ES-I3 (cell line): Measurements from ENCODE around the gene SCYGR2.

ENCODE experiments used
- H3K36me3 ChIP-seq: 2 replicates; pipeline ENCODE4 v1.6.1; 2013; ENCODE audit warnings: mild to moderate bottlenecking, low read length, control low read depth, moderate library complexity; ENCODE audit not compliant: insufficient read depth
- H3K4me1 ChIP-seq: 2 replicates; pipeline ENCODE4 v1.6.1; 2013; ENCODE audit warnings: mild to moderate bottlenecking, control low read depth, low read length; ENCODE audit not compliant: insufficient read depth
- H3K9ac ChIP-seq: 2 replicates; pipeline ENCODE4 v1.6.1; 2013; ENCODE audit warnings: low read depth, mild to moderate bottlenecking, low read length, moderate library complexity
- H3K9me3 ChIP-seq: 2 replicates; pipeline ENCODE4 v1.6.1; 2013; ENCODE audit warnings: mild to moderate bottlenecking, low read length, moderate library complexity; ENCODE audit not compliant: control insufficient read depth, insufficient read depth

SCYGR2 gene

GRCh38 chr2:227597036-227597435 is 1.7 kb upstream of the SCYGR2 start:
- Histone ChIP-seq H3K4me1 (peaks cover 5% of the 10 kb centered on the region; the same call in 1 of the 2 replicates), H3K9ac (no peak overlapping the region), H3K36me3 (no peaks in the 10 kb centered on the region), H3K9me3 (no peaks in the 10 kb centered on the region)

GRCh38 chr2:227597998-227598397 is 695 bp upstream of the SCYGR2 start:
- H3K4me1 ChIP-seq = peaks cover 5% of the 10 kb centered on the region; the same call in 1 of the 2 replicates
- no peaks in the 10 kb centered on the region for H3K36me3 ChIP-seq
- no peaks in the 10 kb centered on the region for H3K9me3 ChIP-seq
- H3K9ac ChIP-seq = no peak overlapping the region

GRCh38 chr2:227602358-227602757 is 3.7 kb downstream of the SCYGR2 start:
- Histone ChIP-seq H3K4me1 (no peaks in the 10 kb centered on the region), H3K9ac (no peak overlapping the region), H3K9me3 (no peaks in the 10 kb centered on the region), H3K36me3 (no peaks in the 10 kb centered on the region)

- no peaks in the 10 kb centered on the region for H3K9me3 ChIP-seq
- no peak overlapping the region for H3K9ac ChIP-seq
- H3K36me3 ChIP-seq = no peaks in the 10 kb centered on the region
- no peaks in the 10 kb centered on the region for H3K4me1 ChIP-seq
These were observed 7.8 kb downstream of the SCYGR2 start for GRCh38 chr2:227606476-227606875.

- H3K36me3 ChIP-seq = no peaks in the 10 kb centered on the region
- H3K4me1 ChIP-seq = no peaks in the 10 kb centered on the region
- H3K9ac ChIP-seq = no peak overlapping the region
- no peaks in the 10 kb centered on the region for H3K9me3 ChIP-seq
These were observed 9.2 kb downstream of the SCYGR2 start for GRCh38 chr2:227607941-227608340.

- H3K9me3 ChIP-seq = no peaks in the 10 kb centered on the region
- no peak overlapping the region for H3K9ac ChIP-seq
- H3K4me1 ChIP-seq = no peaks in the 10 kb centered on the region
- no peaks in the 10 kb centered on the region for H3K36me3 ChIP-seq
These were observed 10.1 kb downstream of the SCYGR2 start for GRCh38 chr2:227608561-227609338.

GRCh38 chr2:227610123-227610522 is 11.4 kb downstream of the SCYGR2 start:
- Histone ChIP-seq H3K9me3 (no peaks in the 10 kb centered on the region), H3K4me1 (no peaks in the 10 kb centered on the region), H3K36me3 (no peaks in the 10 kb centered on the region), H3K9ac (no peak overlapping the region)

- Histone ChIP-seq H3K4me1 (peaks cover 10% of the 10 kb centered on the region), H3K9ac (no peak overlapping the region)
These were observed 14.0 kb downstream of the SCYGR2 start for GRCh38 chr2:227612546-227613271.

GRCh38 chr2:227613272-227613660 is 14.6 kb downstream of the SCYGR2 start:
- Histone ChIP-seq H3K9me3 (no peaks in the 10 kb centered on the region), H3K36me3 (no peaks in the 10 kb centered on the region), H3K4me1 (peaks cover 10% of the 10 kb centered on the region), H3K9ac (no peak overlapping the region)

More at GRCh38 chr2:227612546-227613271, 14.0 kb downstream of the SCYGR2 start:
- no peaks in the 10 kb centered on the region for H3K36me3 ChIP-seq
- H3K9me3 ChIP-seq = no peaks in the 10 kb centered on the region

- H3K9ac ChIP-seq = no peak overlapping the region
- peaks cover 10% of the 10 kb centered on the region for H3K4me1 ChIP-seq
- no peaks in the 10 kb centered on the region for H3K9me3 ChIP-seq
- H3K36me3 ChIP-seq = no peaks in the 10 kb centered on the region
These were observed 15.6 kb downstream of the SCYGR2 start for GRCh38 chr2:227614246-227614645.

GRCh38 chr2:227614740-227615139 is 16.0 kb downstream of the SCYGR2 start, which contains the start of gene SCYGR3:
Gene SCYGR3, minus strand, starts transcription at chr2:227614840. Its CDS starts 0 bp downstream, at chr2:227614840.
- Histone ChIP-seq H3K4me1 (peaks cover 10% of the 10 kb centered on the region), H3K9ac (no peak within 1 kb of the TSS), H3K36me3 (no peaks in the 10 kb centered on the region), H3K9me3 (no peaks in the 10 kb centered on the region)

- Histone ChIP-seq H3K36me3 (no peaks in the 10 kb centered on the region), H3K4me1 (peaks cover 10% of the 10 kb centered on the region), H3K9me3 (no peaks in the 10 kb centered on the region), H3K9ac (no peak overlapping the region)
These were observed 16.5 kb downstream of the SCYGR2 start for GRCh38 chr2:227615181-227615580.

- Histone ChIP-seq H3K4me1 (peaks cover 10% of the 10 kb centered on the region), H3K9ac (no peak overlapping the region), H3K36me3 (no peaks in the 10 kb centered on the region), H3K9me3 (no peaks in the 10 kb centered on the region)
These were observed 17.2 kb downstream of the SCYGR2 start for GRCh38 chr2:227615906-227616305.

GRCh38 chr2:227616631-227617030 is 17.9 kb downstream of the SCYGR2 start:
- no peaks in the 10 kb centered on the region for H3K36me3 ChIP-seq
- H3K4me1 ChIP-seq = peaks cover 10% of the 10 kb centered on the region
- no peaks in the 10 kb centered on the region for H3K9me3 ChIP-seq
- H3K9ac ChIP-seq = no peak overlapping the region
